ENCODE results near the gene CORO1A. TPM values are rescaled to one million over a fixed set of nuclear protein-coding genes. Genes with fewer than 3 reads are reported as not detected.

The CORO1A gene
- total and polyA plus RNA-seq, 8 donors = 16.0 to 172 (median 20.3) TPM

- Histone ChIP-seq H3K9me3 (no peaks in the 10 kb centered on the region), H3K4me3 (no peak overlapping the region), H3K4me1 (peaks cover 0 to 32% of the 10 kb centered on the region in 2 donors), H3K27me3 (no peaks in the 10 kb centered on the region), H3K36me3 (no peaks in the 10 kb centered on the region), H3K27ac (peak overlapping the region in 1 of 2 donors; percentile 54)
- no peak for DNase-seq
- intact Hi-C loops (cut with DNase I) = no loop called here
- no peak for TF ChIP-seq CTCF (IDR thresholded peaks at IDR 0.05)
- ATAC-seq = peak; percentile 27
Observed at GRCh38 chr16:30139583-30140481, 43.6 kb upstream of the CORO1A start.

GRCh38 chr16:30141750-30142149, 41.7 kb upstream of the CORO1A start:
- Histone ChIP-seq H3K36me3 (no peaks in the 10 kb centered on the region), H3K9me3 (no peaks in the 10 kb centered on the region), H3K27ac (no peak overlapping the region), H3K27me3 (no peaks in the 10 kb centered on the region), H3K4me3 (no peak overlapping the region), H3K4me1 (peaks cover 0 to 29% of the 10 kb centered on the region in 2 donors)
- intact Hi-C loops (cut with DNase I) = no loop called here
- no peak for DNase-seq
- ATAC-seq = no peak
- TF ChIP-seq CTCF (IDR thresholded peaks at IDR 0.05) = no peak

GRCh38 chr16:30142672-30143346, 40.6 kb upstream of the CORO1A start:
- no peak for TF ChIP-seq CTCF (IDR thresholded peaks at IDR 0.05)
- H3K4me1 ChIP-seq = peaks cover 0 to 27% of the 10 kb centered on the region in 2 donors
- no peak overlapping the region for H3K4me3 ChIP-seq
- H3K36me3 ChIP-seq = no peaks in the 10 kb centered on the region
- ATAC-seq (peak; percentile 32), DNase-seq (no peak)
- intact Hi-C loops (cut with DNase I) = no loop called here
- H3K27me3 ChIP-seq = no peaks in the 10 kb centered on the region
- H3K27ac ChIP-seq = no peak overlapping the region
- no peaks in the 10 kb centered on the region for H3K9me3 ChIP-seq

- DNase-seq (no peak), ATAC-seq (no peak)
- H3K27ac ChIP-seq = no peak overlapping the region
- H3K4me3 ChIP-seq = no peak overlapping the region
- H3K4me1 ChIP-seq = peaks cover 0 to 22% of the 10 kb centered on the region in 2 donors
- H3K27me3 ChIP-seq = no peaks in the 10 kb centered on the region
- H3K36me3 ChIP-seq = no peaks in the 10 kb centered on the region
- TF ChIP-seq CTCF (IDR thresholded peaks at IDR 0.05) = no peak
- H3K9me3 ChIP-seq = no peaks in the 10 kb centered on the region
- intact Hi-C loops (cut with DNase I) = no loop called here
Observed at GRCh38 chr16:30143347-30143702, 40.1 kb upstream of the CORO1A start.

- intact Hi-C loops (cut with DNase I) = no loop called here
- DNase-seq (no peak), ATAC-seq (no peak)
- no peaks in the 10 kb centered on the region for H3K36me3 ChIP-seq
- H3K9me3 ChIP-seq = peaks cover under 1 to 3% of the 10 kb centered on the region in 2 donors
- H3K4me1 ChIP-seq = peaks cover 0 to 20% of the 10 kb centered on the region in 2 donors
- H3K27me3 ChIP-seq = no peaks in the 10 kb centered on the region
- no peak overlapping the region for H3K4me3 ChIP-seq
- TF ChIP-seq CTCF (IDR thresholded peaks at IDR 0.05) = no peak
- H3K27ac ChIP-seq = no peak overlapping the region
Observed at GRCh38 chr16:30144017-30144416, 39.4 kb upstream of the CORO1A start.

Measured in left lung (tissue), 10 donors.